Mesenchymal stem cell (in vitro differentiated cells and primary cell): Measurements from ENCODE around the gene CCDC71L.

Experiments used
- DNase-seq: peaks from one replicate; pipeline ENCODE4 v3.0.0-alpha.2; 2013
- H2AFZ ChIP-seq: one replicate; pipeline ENCODE4 v1.6.1; 2013; ENCODE audit warnings: low read depth, mild to moderate bottlenecking, control low read depth, inconsistent platforms, low read length, moderate library complexity
- H2AK5ac ChIP-seq: 2 replicates; pipeline ENCODE4 v1.6.1; 2013; ENCODE audit warnings: low read length, moderate library complexity, mild to moderate bottlenecking, inconsistent platforms; ENCODE audit not compliant: severe bottlenecking
- H2BK120ac ChIP-seq: one replicate; pipeline ENCODE4 v1.6.1; 2013; ENCODE audit warnings: low read depth, mild to moderate bottlenecking, inconsistent platforms, low read length, moderate library complexity
- H2BK12ac ChIP-seq, 2 experiments: one replicate each; pipeline ENCODE4 v1.6.1; 2013; ENCODE audit warnings: inconsistent platforms in 2 of 2, low read length in 2 of 2, mild to moderate bottlenecking in 2 of 2, moderate library complexity in 2 of 2, control low read depth in 1 of 2
- H2BK15ac ChIP-seq: one replicate; pipeline ENCODE4 v1.6.1; 2013; ENCODE audit warnings: mild to moderate bottlenecking, low read depth, inconsistent platforms; ENCODE audit not compliant: poor library complexity, severe bottlenecking
- H2BK5ac ChIP-seq: 2 replicates; pipeline ENCODE4 v1.6.1; 2013; ENCODE audit warnings: low read depth, mild to moderate bottlenecking, low read length, control low read depth, inconsistent platforms; ENCODE audit not compliant: poor library complexity, severe bottlenecking
- H3K14ac ChIP-seq, 2 experiments: one replicate each; pipeline ENCODE4 v1.6.1; 2013; ENCODE audit warnings: inconsistent platforms in 2 of 2, low read length in 2 of 2, control low read depth in 1 of 2, mild to moderate bottlenecking in 1 of 2, moderate library complexity in 1 of 2
- H3K18ac ChIP-seq, 2 experiments: one replicate each; pipeline ENCODE4 v1.6.1; 2013; ENCODE audit warnings: inconsistent platforms in 2 of 2, low read length in 2 of 2, control low read depth in 1 of 2, low read depth in 1 of 2, mild to moderate bottlenecking in 1 of 2
- H3K23ac ChIP-seq, 2 experiments: one replicate each; pipeline ENCODE4 v1.6.1; 2013; ENCODE audit warnings: inconsistent platforms in 2 of 2, low read length in 2 of 2, mild to moderate bottlenecking in 2 of 2, moderate library complexity in 2 of 2, control low read depth in 1 of 2
- H3K27ac ChIP-seq: 2 replicates; pipeline ENCODE4 v1.5.1; 2013; ENCODE audit warnings: mild to moderate bottlenecking, moderate library complexity, low read length, control low read depth, inconsistent platforms; ENCODE audit not compliant: poor library complexity, severe bottlenecking
- H3K27me3 ChIP-seq, 2 experiments: 2 replicates each; pipeline versions ENCODE4 v1.6.1 to v1.7.0; 2013; ENCODE audit warnings: low read length in 2 of 2, mild to moderate bottlenecking in 2 of 2, moderate library complexity in 2 of 2, control low read depth in 1 of 2, inconsistent platforms in 1 of 2; ENCODE audit not compliant: control insufficient read depth in 1 of 2, insufficient read depth in 1 of 2
- H3K36me3 ChIP-seq, 2 experiments: 2 replicates each; pipeline versions ENCODE4 v1.6.1 to v1.7.0; 2013; ENCODE audit warnings: low read length in 2 of 2, control low read depth in 1 of 2, inconsistent platforms in 1 of 2, low read depth in 1 of 2, mild to moderate bottlenecking in 1 of 2; ENCODE audit not compliant: insufficient read depth in 2 of 2, control insufficient read depth in 1 of 2
- H3K4ac ChIP-seq, 2 experiments: one replicate each; pipeline ENCODE4 v1.6.1; 2013; ENCODE audit warnings: inconsistent platforms in 2 of 2, low read length in 2 of 2, mild to moderate bottlenecking in 2 of 2, moderate library complexity in 2 of 2, control low read depth in 1 of 2, low read depth in 1 of 2
- H3K4me1 ChIP-seq: 2 replicates; pipeline ENCODE4 v1.6.1; 2013; ENCODE audit warnings: low read depth, low read length, control low read depth; ENCODE audit not compliant: control insufficient read depth, insufficient read depth
- H3K4me2 ChIP-seq: 2 replicates; pipeline ENCODE4 v1.6.1; 2013; ENCODE audit warnings: low read length, mild to moderate bottlenecking, inconsistent platforms; ENCODE audit not compliant: poor library complexity, severe bottlenecking
- H3K4me3 ChIP-seq, 2 experiments: 2 replicates each; pipeline versions ENCODE4 v1.5.1 to v1.7.0; 2013; ENCODE audit warnings: low read length in 2 of 2, mild to moderate bottlenecking in 2 of 2, control low read depth in 1 of 2, low read depth in 1 of 2; ENCODE audit not compliant: insufficient read depth in 1 of 2
- H3K79me1 ChIP-seq: replicated peaks from 2 replicates; pipeline ENCODE4 v1.6.1; 2013; ENCODE audit warnings: mild to moderate bottlenecking, control low read depth, low read length, inconsistent platforms; ENCODE audit not compliant: poor library complexity, severe bottlenecking
- H3K9ac ChIP-seq: 2 replicates; pipeline ENCODE4 v1.7.0; 2013; ENCODE audit warnings: mild to moderate bottlenecking, low read length, moderate library complexity
- H3K9me3 ChIP-seq: 2 replicates; pipeline ENCODE4 v1.7.0; 2013; ENCODE audit warnings: mild to moderate bottlenecking, low read length; ENCODE audit not compliant: control insufficient read depth
- H4K8ac ChIP-seq: one replicate; pipeline ENCODE4 v1.6.1; 2013; ENCODE audit warnings: inconsistent platforms, mild to moderate bottlenecking, low read length, moderate library complexity
- H4K91ac ChIP-seq: one replicate; pipeline ENCODE4 v1.6.1; 2013; ENCODE audit warnings: mild to moderate bottlenecking, low read length, inconsistent platforms
- WGBS: methylation state at CpG from one replicate; pipeline ENCODE4 v1.1.7; 2013; ENCODE audit warnings: mixed read lengths; 5-methylcytosine and 5-hydroxymethylcytosine counted together

CCDC71L gene

DNA sequence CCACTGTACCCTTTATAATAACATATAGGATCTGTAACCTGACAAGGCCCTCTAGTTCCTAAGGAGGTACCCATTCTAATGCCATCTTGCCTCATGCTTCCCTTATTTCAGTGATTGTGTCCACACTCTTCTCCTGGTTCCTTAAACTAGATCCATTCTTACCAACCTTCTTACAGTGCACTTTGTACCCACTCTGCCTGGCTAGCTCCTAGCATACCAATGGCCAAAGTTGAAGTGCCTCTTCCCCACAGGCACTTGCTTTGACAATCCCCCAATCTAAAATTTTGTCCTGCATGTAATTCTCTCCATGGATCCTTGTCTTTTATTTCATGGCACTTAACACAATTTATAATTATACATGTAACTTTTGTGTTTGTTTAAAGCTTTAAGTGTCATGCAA is 40.9 kb downstream of the CCDC71L start:
- Histone ChIP-seq H3K14ac (no peak overlapping the region), H2AK5ac (no peak overlapping the region), H3K4me1 (no peaks in the 10 kb centered on the region), H3K18ac (no peak overlapping the region), H3K27me3 (no peaks in the 10 kb centered on the region), H3K23ac (no peak overlapping the region), H3K79me1 (no peaks in the 10 kb centered on the region), H3K4me3 (no peak overlapping the region), H2AFZ (no peak overlapping the region), H2BK15ac (no peak overlapping the region), H3K4ac (no peak overlapping the region), H3K4me2 (no peak overlapping the region), H4K8ac (no peak overlapping the region), H3K9ac (no peak overlapping the region), H2BK12ac (no peak overlapping the region), H2BK120ac (no peak overlapping the region), H3K27ac (no peak overlapping the region), H2BK5ac (no peak overlapping the region), H3K9me3 (peaks cover 12% of the 10 kb centered on the region), H4K91ac (no peak overlapping the region), H3K36me3 (no peaks in the 10 kb centered on the region)
- DNase-seq, result no peak

DNA sequence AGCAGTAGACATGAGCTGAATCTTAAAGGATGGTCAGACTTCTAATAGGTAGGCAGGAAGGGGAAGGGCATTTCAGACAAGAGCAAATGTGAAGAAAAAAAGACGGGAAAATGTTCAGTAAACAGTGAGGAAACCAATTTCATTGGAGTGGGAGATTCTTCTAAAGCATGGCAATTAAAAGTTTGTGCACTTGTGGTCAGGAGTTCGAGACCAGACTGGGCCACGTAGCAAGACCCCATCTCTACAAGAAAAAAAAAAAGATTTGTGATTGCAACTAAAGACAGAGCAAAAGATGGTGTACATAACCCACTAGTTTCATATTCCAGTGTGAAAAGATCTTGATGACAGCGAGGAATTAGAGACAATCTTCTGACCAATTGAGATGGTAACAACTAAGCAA is 41.7 kb downstream of the CCDC71L start:
- H3K27ac ChIP-seq, result no peak overlapping the region
- no peaks in the 10 kb centered on the region for H3K4me1 ChIP-seq
- no peak for DNase-seq
- no peak overlapping the region for H3K18ac ChIP-seq
- H3K36me3 ChIP-seq, result no peaks in the 10 kb centered on the region
- no peak overlapping the region for H2BK12ac ChIP-seq
- H2BK5ac ChIP-seq, result no peak overlapping the region
- no peak overlapping the region for H2AFZ ChIP-seq
- no peak overlapping the region for H3K4me2 ChIP-seq
- H2BK15ac ChIP-seq, result no peak overlapping the region
- no peak overlapping the region for H3K4me3 ChIP-seq
- H3K4ac ChIP-seq, result no peak overlapping the region
- H2AK5ac ChIP-seq, result no peak overlapping the region
- H4K8ac ChIP-seq, result no peak overlapping the region
- H3K79me1 ChIP-seq, result no peaks in the 10 kb centered on the region
- no peak overlapping the region for H3K9ac ChIP-seq
- H4K91ac ChIP-seq, result no peak overlapping the region
- 94% methylated on average over 2 of the region's 4 CpGs for WGBS
- peaks cover 12% of the 10 kb centered on the region for H3K9me3 ChIP-seq
- no peak overlapping the region for H3K14ac ChIP-seq
- no peak overlapping the region for H2BK120ac ChIP-seq
- H3K27me3 ChIP-seq, result no peaks in the 10 kb centered on the region
- no peak overlapping the region for H3K23ac ChIP-seq

DNA sequence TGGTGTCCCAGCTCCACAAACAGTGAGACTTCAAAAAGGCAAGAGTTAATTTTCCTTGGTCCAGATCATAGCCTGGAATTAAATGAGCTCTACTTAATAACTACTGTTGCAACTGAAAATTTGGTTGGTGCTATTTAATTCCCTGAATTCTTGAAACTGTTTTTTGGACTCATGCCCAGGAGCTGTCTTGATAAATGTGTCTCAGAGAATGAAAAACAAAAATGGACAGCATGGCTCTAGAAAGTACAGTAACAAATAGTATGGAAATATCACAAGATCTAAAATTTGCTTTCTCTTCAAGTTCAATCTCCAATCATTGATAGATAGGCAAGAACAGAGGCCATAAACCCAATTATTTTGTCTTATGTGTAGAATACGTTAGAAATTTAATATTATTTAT is 42.5 kb downstream of the CCDC71L start:
- no peak overlapping the region for H2BK5ac ChIP-seq
- no peak overlapping the region for H2AFZ ChIP-seq
- H3K4me3 ChIP-seq, result no peak overlapping the region
- no peaks in the 10 kb centered on the region for H3K4me1 ChIP-seq
- no peak overlapping the region for H3K4ac ChIP-seq
- no CpG with 5 or more reads among the region's 1 CpG for WGBS
- H4K8ac ChIP-seq, result no peak overlapping the region
- no peak overlapping the region for H3K14ac ChIP-seq
- H3K79me1 ChIP-seq, result no peaks in the 10 kb centered on the region
- no peak overlapping the region for H2BK15ac ChIP-seq
- no peaks in the 10 kb centered on the region for H3K36me3 ChIP-seq
- H2BK120ac ChIP-seq, result no peak overlapping the region
- DNase-seq, result peak; percentile 43
- no peak overlapping the region for H3K4me2 ChIP-seq
- no peak overlapping the region for H3K9ac ChIP-seq
- no peak overlapping the region for H3K27ac ChIP-seq
- H3K9me3 ChIP-seq, result peaks cover 12% of the 10 kb centered on the region
- H4K91ac ChIP-seq, result no peak overlapping the region
- H3K18ac ChIP-seq, result no peak overlapping the region
- no peaks in the 10 kb centered on the region for H3K27me3 ChIP-seq
- H2AK5ac ChIP-seq, result no peak overlapping the region
- H2BK12ac ChIP-seq, result no peak overlapping the region
- no peak overlapping the region for H3K23ac ChIP-seq

DNA sequence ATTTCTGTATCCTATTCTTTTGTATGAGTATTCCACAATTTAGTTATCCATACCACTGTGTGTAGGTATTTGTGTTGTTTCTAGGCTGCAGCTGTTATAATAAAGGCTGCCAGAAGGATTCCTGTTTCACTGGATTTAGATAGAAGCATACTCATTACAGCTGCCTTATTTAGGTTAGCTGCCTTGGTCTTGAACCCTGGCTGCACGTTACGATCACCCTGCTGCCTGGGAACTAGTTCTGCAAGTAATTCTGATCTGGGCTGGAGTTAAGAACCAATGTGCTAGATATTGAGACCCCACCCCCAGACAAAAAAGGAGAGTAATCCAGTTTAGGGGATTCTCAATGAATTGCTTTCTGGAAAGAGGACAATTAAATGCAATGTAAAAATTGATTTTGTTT is 43.1 kb downstream of the CCDC71L start:
- no peak overlapping the region for H3K9ac ChIP-seq
- peak overlapping the region in 1 of 2 experiments; percentile 48 for H3K18ac ChIP-seq
- DNase-seq, result no peak
- no peaks in the 10 kb centered on the region for H3K79me1 ChIP-seq
- H3K36me3 ChIP-seq, result no peaks in the 10 kb centered on the region
- no peak overlapping the region for H2AK5ac ChIP-seq
- no peak overlapping the region for H2BK120ac ChIP-seq
- H4K91ac ChIP-seq, result no peak overlapping the region
- no peaks in the 10 kb centered on the region for H3K4me1 ChIP-seq
- no peak overlapping the region for H3K4ac ChIP-seq
- peaks cover 12% of the 10 kb centered on the region for H3K9me3 ChIP-seq
- H4K8ac ChIP-seq, result no peak overlapping the region
- no peaks in the 10 kb centered on the region for H3K27me3 ChIP-seq
- no peak overlapping the region for H2BK15ac ChIP-seq
- no peak overlapping the region for H3K4me3 ChIP-seq
- no peak overlapping the region for H2BK12ac ChIP-seq
- H3K14ac ChIP-seq, result no peak overlapping the region
- H2AFZ ChIP-seq, result no peak overlapping the region
- 93% methylated on average over 2 of the region's 2 CpGs for WGBS
- no peak overlapping the region for H2BK5ac ChIP-seq
- no peak overlapping the region for H3K4me2 ChIP-seq
- no peak overlapping the region for H3K23ac ChIP-seq
- H3K27ac ChIP-seq, result no peak overlapping the region
